ENCODE results near the gene SLC24A3.

Gene SLC24A3

GRCh38 chr20:19272976-19273654 is 60.7 kb downstream of the SLC24A3 start:
- no peak overlapping the region for H3K4me3 ChIP-seq (ENCODE audit: low read length)
- TF ChIP-seq ZNF274 (IDR thresholded peaks at IDR 0.05; ENCODE audit: low read depth, low read length): no peak

DNA sequence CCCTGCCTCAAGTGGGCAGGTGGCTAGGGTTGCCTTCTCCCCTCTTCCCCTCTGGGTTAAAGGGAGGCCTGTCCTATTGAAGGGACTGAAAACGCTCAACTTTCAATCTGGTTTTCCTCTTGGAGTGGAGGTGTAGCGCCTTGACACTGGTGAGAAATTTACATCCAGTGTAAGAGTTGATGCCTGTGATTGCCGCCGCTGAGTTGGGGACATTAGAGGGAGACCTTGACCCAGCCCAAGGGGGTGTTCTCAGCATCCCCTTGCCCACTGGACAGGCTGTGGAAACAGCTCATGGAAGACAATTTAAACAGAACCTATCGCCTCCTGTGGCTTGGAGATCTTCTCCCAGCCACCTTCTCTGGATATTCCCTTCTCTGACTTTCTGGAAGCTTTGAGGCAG is 61.6 kb downstream of the SLC24A3 start:
- TF ChIP-seq ZNF274 (IDR thresholded peaks at IDR 0.05; ENCODE audit: low read depth, low read length): no peak
- no peak overlapping the region for H3K4me3 ChIP-seq (ENCODE audit: low read length)

GRCh38 chr20:19274412-19275015 is 62.1 kb downstream of the SLC24A3 start:
- no peak for TF ChIP-seq ZNF274 (IDR thresholded peaks at IDR 0.05; ENCODE audit: low read depth, low read length)
- H3K4me3 ChIP-seq (ENCODE audit: low read length): no peak overlapping the region

DNA sequence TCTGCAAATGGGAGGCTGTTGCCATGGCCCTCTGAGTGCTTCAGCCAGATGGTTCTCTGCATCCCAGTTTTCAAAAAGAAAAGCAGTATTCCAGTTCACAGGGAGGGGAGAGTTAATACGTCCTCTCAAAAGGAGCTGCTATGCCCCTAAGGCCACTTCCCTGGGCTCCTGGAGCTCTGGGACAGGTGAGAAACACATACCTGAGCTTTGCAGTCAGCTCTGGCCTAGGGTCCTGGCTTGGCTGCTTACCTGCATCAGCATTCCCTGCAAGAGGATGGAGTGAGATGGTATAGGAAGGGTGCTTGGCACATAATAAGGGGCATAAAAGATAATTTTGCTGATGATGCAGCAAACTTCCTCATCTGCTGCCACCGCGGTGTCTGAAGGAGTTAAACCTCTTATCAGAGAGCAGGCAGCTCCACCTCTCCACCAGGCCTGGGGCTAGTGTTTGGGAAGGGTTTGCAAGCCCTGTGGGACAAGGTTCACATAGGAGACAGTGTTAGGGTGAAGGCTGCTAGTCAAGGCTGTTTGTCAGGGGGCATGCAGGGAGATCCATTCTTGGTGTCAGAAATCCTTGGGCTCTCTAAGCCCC is 62.7 kb downstream of the SLC24A3 start:
- no peak for TF ChIP-seq ZNF274 (IDR thresholded peaks at IDR 0.05; ENCODE audit: low read depth, low read length)
- no peak overlapping the region for H3K4me3 ChIP-seq (ENCODE audit: low read length)

- no peak for TF ChIP-seq ZNF274 (IDR thresholded peaks at IDR 0.05; ENCODE audit: low read depth, low read length)
- H3K4me3 ChIP-seq (ENCODE audit: low read length): no peak overlapping the region
These were observed 63.2 kb downstream of the SLC24A3 start for GRCh38 chr20:19275630-19276071.

DNA sequence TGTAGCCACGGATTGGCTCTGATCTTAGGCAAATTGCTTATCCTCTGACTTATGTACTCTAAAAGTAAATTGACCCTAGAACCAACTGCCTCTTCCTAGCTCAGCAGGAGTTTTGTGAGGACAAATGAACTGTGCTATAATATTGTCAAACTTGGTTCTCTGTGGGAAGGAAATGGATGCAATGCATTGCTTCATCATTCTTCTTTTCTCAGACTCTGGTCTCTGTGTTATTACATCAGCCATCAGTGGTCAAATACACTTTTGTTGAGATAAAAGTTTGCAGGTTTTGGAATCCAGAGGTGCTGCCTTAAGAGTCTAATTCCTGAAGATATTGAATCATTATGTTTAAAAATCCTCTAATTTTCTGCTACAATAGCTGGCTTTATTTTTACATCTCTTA is 64.9 kb downstream of the SLC24A3 start:
- H3K4me3 ChIP-seq (ENCODE audit: low read length): no peak overlapping the region
- TF ChIP-seq ZNF274 (IDR thresholded peaks at IDR 0.05; ENCODE audit: low read depth, low read length): no peak

- no peak for TF ChIP-seq ZNF274 (IDR thresholded peaks at IDR 0.05; ENCODE audit: low read depth, low read length)
These were observed 71.1 kb downstream of the SLC24A3 start for GRCh38 chr20:19283490-19284025.

DNA sequence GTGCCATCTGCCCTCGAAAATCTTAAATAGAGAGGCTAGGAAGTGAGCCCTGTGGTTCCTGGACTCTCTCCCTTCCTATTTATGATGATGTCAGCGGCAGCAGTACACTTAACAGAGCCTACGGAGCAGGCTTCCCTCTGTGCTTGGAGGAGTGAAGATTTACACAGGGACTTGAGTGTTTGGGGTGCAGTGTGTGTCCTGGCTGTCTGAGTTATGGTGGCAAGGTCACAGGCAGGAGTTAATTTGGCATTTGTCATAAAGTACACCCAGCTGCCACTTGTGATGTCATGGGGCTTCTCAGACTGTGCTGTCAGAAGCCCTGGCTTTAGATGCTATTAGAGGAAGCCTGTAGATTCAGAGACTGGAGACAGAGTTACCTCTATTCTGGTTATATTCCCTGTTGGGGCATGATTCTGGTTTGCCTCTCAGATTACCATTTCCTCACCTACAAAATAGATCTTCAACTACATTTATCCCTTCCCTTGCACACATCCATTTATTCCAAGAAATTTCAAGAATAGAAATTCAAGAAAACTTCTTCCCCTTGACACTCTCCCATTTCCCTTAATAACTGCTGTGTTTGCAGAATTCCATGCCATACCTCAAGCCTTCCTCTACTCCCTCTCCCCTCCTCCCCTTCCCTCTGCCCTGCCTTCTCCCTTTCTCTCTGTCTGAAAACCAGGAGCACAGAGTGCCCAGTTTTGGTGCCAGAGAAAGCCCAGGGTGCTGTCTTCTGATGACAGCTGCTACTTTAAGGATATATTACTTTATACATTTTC is 72.1 kb downstream of the SLC24A3 start:
- H3K4me3 ChIP-seq (ENCODE audit: low read length): no peak overlapping the region

More at GRCh38 chr20:19283490-19284025, 71.1 kb downstream of the SLC24A3 start:
- no peak overlapping the region for H3K4me3 ChIP-seq (ENCODE audit: low read length)

DNA sequence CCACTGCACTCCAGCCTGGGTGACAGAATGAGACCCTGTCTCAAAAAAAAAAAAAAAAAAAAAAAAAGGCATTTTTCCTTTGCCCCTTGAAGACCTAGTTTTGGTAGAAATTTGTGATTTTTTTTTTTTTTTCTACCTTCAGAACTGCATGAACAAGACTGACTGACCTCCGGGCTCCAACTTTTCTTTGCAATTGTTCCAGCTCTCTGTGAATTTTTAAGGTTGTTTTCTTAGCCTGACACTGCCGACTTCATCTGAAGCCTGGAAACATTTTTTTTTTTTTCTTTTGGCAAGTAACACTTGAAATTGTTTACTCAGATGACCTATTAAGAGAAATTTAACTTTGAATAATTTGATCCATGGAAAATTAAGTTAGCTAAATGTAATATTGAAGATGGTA is 73.0 kb downstream of the SLC24A3 start:
- TF ChIP-seq ZNF274 (IDR thresholded peaks at IDR 0.05; ENCODE audit: low read depth, low read length): no peak

More for the DNA sequence above, 72.1 kb downstream of the SLC24A3 start:
- TF ChIP-seq ZNF274 (IDR thresholded peaks at IDR 0.05; ENCODE audit: low read depth, low read length): no peak

DNA sequence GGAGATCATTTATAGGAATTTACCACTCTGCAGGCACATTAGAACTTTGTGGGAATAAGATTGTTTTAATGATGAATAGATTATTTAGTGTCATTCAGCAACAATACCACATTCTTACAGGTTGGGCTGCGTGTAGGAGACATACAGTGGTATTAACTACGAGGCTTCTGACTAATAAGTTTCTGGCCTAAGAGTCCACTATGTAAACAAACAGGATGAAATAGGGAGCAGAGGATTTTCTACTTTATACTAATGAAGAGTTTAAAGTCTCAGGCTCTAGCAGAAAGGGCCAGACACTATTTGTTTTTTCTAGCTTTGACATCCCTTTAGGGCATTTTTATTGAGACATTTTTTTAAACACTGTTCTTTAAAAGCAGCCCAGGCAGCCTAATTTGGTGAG is 75.6 kb downstream of the SLC24A3 start:
- H3K4me3 ChIP-seq (ENCODE audit: low read length): no peak overlapping the region
- no peak for TF ChIP-seq ZNF274 (IDR thresholded peaks at IDR 0.05; ENCODE audit: low read depth, low read length)

More for the DNA sequence above, 73.0 kb downstream of the SLC24A3 start:
- no peak overlapping the region for H3K4me3 ChIP-seq (ENCODE audit: low read length)

DNA sequence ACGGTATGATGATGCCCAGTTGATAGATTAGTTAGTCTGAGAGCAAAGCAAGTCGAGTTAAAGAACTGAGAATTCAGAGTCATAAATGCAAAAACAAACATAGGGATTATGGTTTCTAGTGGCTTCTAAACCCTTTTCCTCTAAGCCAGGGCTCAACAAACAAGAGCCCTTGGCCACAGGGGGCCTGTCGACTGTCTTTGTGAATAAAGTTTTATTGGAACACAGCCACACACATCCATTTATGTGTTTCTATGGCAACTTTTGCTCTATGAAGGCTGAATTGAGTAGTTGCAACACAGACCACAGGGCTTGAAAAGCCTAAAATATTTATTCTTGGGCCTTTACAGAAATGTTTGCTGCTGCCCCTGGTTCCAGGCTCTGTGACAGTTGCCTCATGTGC is 76.2 kb downstream of the SLC24A3 start:
- no peak overlapping the region for H3K4me3 ChIP-seq (ENCODE audit: low read length)
- no peak for TF ChIP-seq ZNF274 (IDR thresholded peaks at IDR 0.05; ENCODE audit: low read depth, low read length)

DNA sequence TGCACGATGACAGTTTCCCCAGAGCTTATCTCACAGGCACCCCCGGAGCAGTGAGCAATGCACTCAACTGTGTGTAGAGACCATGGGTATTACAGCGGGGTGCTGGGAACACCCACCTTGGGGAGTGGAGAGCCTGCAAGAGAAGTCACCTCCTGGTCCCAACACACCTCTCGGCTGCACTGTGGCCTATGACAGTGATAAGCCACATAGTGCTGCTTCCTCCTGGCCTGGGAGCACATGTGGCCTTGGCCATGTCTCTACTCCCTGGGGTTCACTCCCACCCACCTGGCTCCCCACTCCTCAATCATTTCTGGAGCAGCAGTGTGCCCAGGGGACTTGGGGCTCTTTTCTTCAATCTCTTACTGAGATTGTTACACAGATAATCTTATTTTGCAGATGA is 77.0 kb downstream of the SLC24A3 start:
- H3K4me3 ChIP-seq (ENCODE audit: low read length): no peak overlapping the region
- TF ChIP-seq ZNF274 (IDR thresholded peaks at IDR 0.05; ENCODE audit: low read depth, low read length): no peak

- TF ChIP-seq ZNF274 (IDR thresholded peaks at IDR 0.05; ENCODE audit: low read depth, low read length): no peak
- no peak overlapping the region for H3K4me3 ChIP-seq (ENCODE audit: low read length)
These were observed 78.8 kb downstream of the SLC24A3 start for GRCh38 chr20:19291024-19291817.

DNA sequence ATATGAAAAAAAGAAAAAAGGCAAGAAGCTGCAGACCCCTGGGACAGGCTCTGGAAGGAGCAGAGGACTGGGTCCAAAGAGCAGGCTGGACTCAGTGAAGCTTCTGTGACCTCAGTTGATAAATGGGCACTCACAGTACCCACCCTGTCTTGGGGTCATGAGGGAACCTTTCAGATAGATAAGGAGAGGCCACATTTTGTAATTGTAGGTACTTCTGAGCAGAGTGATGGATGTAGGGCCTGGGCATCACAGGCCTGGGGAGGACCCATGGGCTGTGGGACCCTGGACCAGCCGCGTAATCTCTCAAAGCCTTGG is 79.3 kb downstream of the SLC24A3 start:
- TF ChIP-seq ZNF274 (IDR thresholded peaks at IDR 0.05; ENCODE audit: low read depth, low read length): no peak
- no peak overlapping the region for H3K4me3 ChIP-seq (ENCODE audit: low read length)

All from GM08714 (cell line).